ENCODE results near the gene SUSD1. TPM values are rescaled to one million over a fixed set of nuclear protein-coding genes. Genes with fewer than 3 reads are reported as not detected.

SUSD1 gene
- total RNA-seq, 2 experiments from 2014 or later, result 0.32 TPM; not detected in 1

GRCh38 chr9:112218908-112219307 is 43.8 kb upstream of the SUSD1 start:
- Histone ChIP-seq H3K9me2 (ENCODE audit: insufficient read depth, low read length) (no peaks in the 10 kb centered on the region), H2AFZ (ENCODE audit: low read length) (no peak overlapping the region), H3K4me1 (ENCODE audit: insufficient read depth, low read length, poor library complexity, severe bottlenecking) (no peaks in the 10 kb centered on the region), H3K36me3 (ENCODE audit: insufficient read depth, low read length) (peaks cover 58% of the 10 kb centered on the region), H4K20me1 (ENCODE audit: insufficient read depth, low read length) (no peaks in the 10 kb centered on the region), H3K4me2 (ENCODE audit: low read length) (peak overlapping the region; percentile 9; the same call in 1 of the 2 replicates), H3K79me2 (ENCODE audit: insufficient read depth, low read depth, low read length) (no peaks in the 10 kb centered on the region), H3K27ac (ENCODE audit: low read depth, low read length, poor library complexity, severe bottlenecking) (no peak overlapping the region), H3K9me3 (ENCODE audit: low read length) (no peaks in the 10 kb centered on the region), H3K4me3 (ENCODE audit: low read depth, low read length, poor library complexity, severe bottlenecking) (no peak overlapping the region)
- ChIA-PET CTCF (ENCODE audit: unreplicated experiment) (no interaction called here), POLR2A (interaction anchor here (0.5 to 0.7 kb wide), 3 partner anchors 9 to 244 kb away, joined by 3 read pairs; no protein-coding TSS in a partner anchor)
- TF ChIP-seq, protein P1, sequence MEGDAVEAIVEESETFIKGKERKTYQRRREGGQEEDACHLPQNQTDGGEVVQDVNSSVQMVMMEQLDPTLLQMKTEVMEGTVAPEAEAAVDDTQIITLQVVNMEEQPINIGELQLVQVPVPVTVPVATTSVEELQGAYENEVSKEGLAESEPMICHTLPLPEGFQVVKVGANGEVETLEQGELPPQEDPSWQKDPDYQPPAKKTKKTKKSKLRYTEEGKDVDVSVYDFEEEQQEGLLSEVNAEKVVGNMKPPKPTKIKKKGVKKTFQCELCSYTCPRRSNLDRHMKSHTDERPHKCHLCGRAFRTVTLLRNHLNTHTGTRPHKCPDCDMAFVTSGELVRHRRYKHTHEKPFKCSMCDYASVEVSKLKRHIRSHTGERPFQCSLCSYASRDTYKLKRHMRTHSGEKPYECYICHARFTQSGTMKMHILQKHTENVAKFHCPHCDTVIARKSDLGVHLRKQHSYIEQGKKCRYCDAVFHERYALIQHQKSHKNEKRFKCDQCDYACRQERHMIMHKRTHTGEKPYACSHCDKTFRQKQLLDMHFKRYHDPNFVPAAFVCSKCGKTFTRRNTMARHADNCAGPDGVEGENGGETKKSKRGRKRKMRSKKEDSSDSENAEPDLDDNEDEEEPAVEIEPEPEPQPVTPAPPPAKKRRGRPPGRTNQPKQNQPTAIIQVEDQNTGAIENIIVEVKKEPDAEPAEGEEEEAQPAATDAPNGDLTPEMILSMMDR (conservative IDR thresholded peaks at IDR 0.05; ENCODE audit: low read length), result no peak
- TF ChIP-seq EZH2phosphoT487 (IDR thresholded peaks at IDR 0.05; ENCODE audit: borderline replicate concordance, low read depth, low read length), result no peak
- intact Hi-C loops (cut with micrococcal nuclease; ENCODE audit: unreplicated experiment), result no loop called here
- DNase-seq (ENCODE audit: low spot score), result no peak
- BruUV-seq (replicated peaks), result no TSS peak

DNA sequence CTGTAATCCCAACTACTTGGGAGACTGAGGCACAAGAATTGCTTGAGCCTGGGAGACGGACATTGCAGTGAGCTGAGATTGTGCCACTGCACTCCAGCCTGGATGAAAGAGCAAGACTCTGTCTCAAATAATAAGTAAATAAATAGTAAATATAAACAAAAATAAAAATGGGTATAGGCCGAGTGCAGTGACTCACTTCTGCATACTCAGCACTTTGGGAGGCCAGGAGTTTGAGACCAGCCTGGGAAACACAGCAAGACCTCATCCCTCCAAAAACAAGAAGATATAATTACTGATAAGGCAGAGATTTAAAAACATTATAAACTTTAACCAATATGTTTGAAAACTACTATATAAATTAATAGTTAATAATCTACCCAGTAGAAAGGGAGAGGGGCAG is 37.8 kb upstream of the SUSD1 start:
- Histone ChIP-seq H3K27ac (ENCODE audit: low read depth, low read length, poor library complexity, severe bottlenecking) (no peak overlapping the region), H3K9me3 (ENCODE audit: low read length) (peaks cover 5% of the 10 kb centered on the region), H2AFZ (ENCODE audit: low read length) (no peak overlapping the region), H3K79me2 (ENCODE audit: insufficient read depth, low read depth, low read length) (no peaks in the 10 kb centered on the region), H3K4me3 (ENCODE audit: low read depth, low read length, poor library complexity, severe bottlenecking) (no peak overlapping the region), H4K20me1 (ENCODE audit: insufficient read depth, low read length) (no peaks in the 10 kb centered on the region), H3K4me1 (ENCODE audit: insufficient read depth, low read length, poor library complexity, severe bottlenecking) (no peaks in the 10 kb centered on the region), H3K36me3 (ENCODE audit: insufficient read depth, low read length) (peaks cover 34% of the 10 kb centered on the region), H3K9me2 (ENCODE audit: insufficient read depth, low read length) (no peaks in the 10 kb centered on the region), H3K4me2 (ENCODE audit: low read length) (no peak overlapping the region)
- POLR2A ChIA-PET, result interaction anchor here (0.7 to 1.6 kb wide), 2 partner anchors 13 to 18 kb away, joined by 4 read pairs; no protein-coding TSS in a partner anchor
- CTCF ChIA-PET (ENCODE audit: unreplicated experiment), result no interaction called here
- DNase-seq (ENCODE audit: low spot score), result no peak
- BruUV-seq (replicated peaks), result no TSS peak
- intact Hi-C loops (cut with micrococcal nuclease; ENCODE audit: unreplicated experiment), result no loop called here
- no peak for TF ChIP-seq EZH2phosphoT487 (IDR thresholded peaks at IDR 0.05; ENCODE audit: borderline replicate concordance, low read depth, low read length)
- TF ChIP-seq, protein P1 (conservative IDR thresholded peaks at IDR 0.05; ENCODE audit: low read length), result no peak

- Histone ChIP-seq H3K9me2 (ENCODE audit: insufficient read depth, low read length) (no peaks in the 10 kb centered on the region), H3K4me3 (ENCODE audit: low read depth, low read length, poor library complexity, severe bottlenecking) (no peak overlapping the region), H2AFZ (ENCODE audit: low read length) (no peak overlapping the region), H3K27ac (ENCODE audit: low read depth, low read length, poor library complexity, severe bottlenecking) (no peak overlapping the region), H3K4me1 (ENCODE audit: insufficient read depth, low read length, poor library complexity, severe bottlenecking) (no peaks in the 10 kb centered on the region), H3K9me3 (ENCODE audit: low read length) (peaks cover 10% of the 10 kb centered on the region), H3K4me2 (ENCODE audit: low read length) (no peak overlapping the region), H3K79me2 (ENCODE audit: insufficient read depth, low read depth, low read length) (no peaks in the 10 kb centered on the region), H3K36me3 (ENCODE audit: insufficient read depth, low read length) (peaks cover 33% of the 10 kb centered on the region), H4K20me1 (ENCODE audit: insufficient read depth, low read length) (no peaks in the 10 kb centered on the region)
- POLR2A ChIA-PET, result no interaction called here
- BruUV-seq (replicated peaks), result no TSS peak
- intact Hi-C loops (cut with micrococcal nuclease; ENCODE audit: unreplicated experiment), result no loop called here
- TF ChIP-seq, protein P1 (conservative IDR thresholded peaks at IDR 0.05; ENCODE audit: low read length), result no peak
- no peak for TF ChIP-seq EZH2phosphoT487 (IDR thresholded peaks at IDR 0.05; ENCODE audit: borderline replicate concordance, low read depth, low read length)
- no peak for DNase-seq (ENCODE audit: low spot score)
- CTCF ChIA-PET (ENCODE audit: unreplicated experiment), result interaction anchor here (0.6 kb wide), 1 partner anchor 126 kb away, joined by 3 read pairs; the partner anchor contains the start of gene PTBP3
Measured at GRCh38 chr9:112207451-112207850, 32.4 kb upstream of the SUSD1 start.
